Dendritic cell treated with granulocyte-macrophage colony-stimulating factor and Interleukin-4, amounts not matched to agents 40 ng/mL and 50 ng/mL, for 4 days (primary cell): ENCODE data around the gene BSG.
A peak's percentile ranks its signal among the peaks of the same experiment; 100 is the strongest.

Experiments used
- H3K27ac Mint-ChIP-seq: one replicate; pipeline ENCODE4 v1.8.0; 2022; ENCODE audit warnings: mild to moderate bottlenecking, mixed read lengths
- H3K27me3 Mint-ChIP-seq: one replicate; pipeline ENCODE4 v1.8.0; 2022; ENCODE audit warnings: mild to moderate bottlenecking, mixed read lengths
- H3K36me3 Mint-ChIP-seq: one replicate; pipeline ENCODE4 v1.8.0; 2022; ENCODE audit warnings: low read depth, mixed read lengths
- H3K4me1 Mint-ChIP-seq: one replicate; pipeline ENCODE4 v1.8.0; 2022; ENCODE audit warnings: low read depth, mixed read lengths
- H3K4me3 Mint-ChIP-seq: one replicate; pipeline ENCODE4 v1.8.0; 2022; ENCODE audit warnings: mild to moderate bottlenecking, moderate library complexity, mixed read lengths
- H3K9me3 Mint-ChIP-seq: one replicate; pipeline ENCODE4 v1.8.0; 2022; ENCODE audit warnings: mixed read lengths
- intact Hi-C: fragments of 100-400 bp; cut with micrococcal nuclease; formaldehyde crosslinking; loops from one replicate; pipeline ENCODE4 v1.15.0; 2022

The BSG gene

DNA sequence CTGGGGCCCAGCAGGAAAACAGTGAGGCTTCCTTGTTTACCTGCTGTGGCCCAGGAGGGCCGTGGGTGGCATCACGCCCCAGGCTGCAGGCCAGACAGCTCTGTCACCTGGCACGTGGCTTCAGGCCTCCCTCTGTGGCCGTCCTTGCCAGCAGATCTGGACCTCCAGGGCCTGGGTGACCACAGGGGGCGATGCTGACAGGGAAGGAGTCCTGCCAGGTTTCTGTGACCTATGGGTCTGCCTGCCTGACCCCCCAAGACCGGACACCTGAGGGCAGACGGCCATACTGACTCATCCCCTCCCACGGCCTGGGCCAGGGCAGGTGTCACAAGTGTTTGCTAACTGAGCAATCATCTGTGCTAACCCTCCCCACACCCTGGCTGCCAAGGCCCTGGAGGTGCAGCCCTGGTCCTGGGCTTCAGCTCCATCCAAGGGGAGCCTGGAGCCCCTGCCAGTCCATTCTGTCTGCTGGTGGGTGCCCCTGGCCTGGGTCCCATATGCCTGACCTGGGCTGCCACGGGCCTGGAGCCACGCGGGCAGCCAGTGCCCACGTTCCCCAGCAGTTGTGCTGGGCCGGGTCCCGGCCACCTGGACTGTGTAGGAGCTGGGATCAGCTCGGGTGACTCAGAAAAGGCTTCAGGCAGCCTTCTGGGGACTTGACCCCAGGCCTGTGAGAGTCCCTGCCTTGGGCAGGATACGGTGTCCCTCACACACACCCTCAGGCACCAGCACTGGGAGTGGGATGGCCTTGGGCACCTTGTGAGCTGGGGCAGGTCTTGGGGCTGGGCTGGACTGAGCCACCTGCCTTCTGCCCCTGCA lies 37.2 kb upstream of the BSG start:
- no peaks in the 10 kb centered on the region for H3K9me3 Mint-ChIP-seq
- H3K27ac Mint-ChIP-seq = peak overlapping the region; percentile 62
- intact Hi-C loops = no loop called here
- no peaks in the 10 kb centered on the region for H3K27me3 Mint-ChIP-seq
- H3K36me3 Mint-ChIP-seq = peaks cover 71% of the 10 kb centered on the region
- peaks cover 29% of the 10 kb centered on the region for H3K4me1 Mint-ChIP-seq
- H3K4me3 Mint-ChIP-seq = no peak overlapping the region

DNA sequence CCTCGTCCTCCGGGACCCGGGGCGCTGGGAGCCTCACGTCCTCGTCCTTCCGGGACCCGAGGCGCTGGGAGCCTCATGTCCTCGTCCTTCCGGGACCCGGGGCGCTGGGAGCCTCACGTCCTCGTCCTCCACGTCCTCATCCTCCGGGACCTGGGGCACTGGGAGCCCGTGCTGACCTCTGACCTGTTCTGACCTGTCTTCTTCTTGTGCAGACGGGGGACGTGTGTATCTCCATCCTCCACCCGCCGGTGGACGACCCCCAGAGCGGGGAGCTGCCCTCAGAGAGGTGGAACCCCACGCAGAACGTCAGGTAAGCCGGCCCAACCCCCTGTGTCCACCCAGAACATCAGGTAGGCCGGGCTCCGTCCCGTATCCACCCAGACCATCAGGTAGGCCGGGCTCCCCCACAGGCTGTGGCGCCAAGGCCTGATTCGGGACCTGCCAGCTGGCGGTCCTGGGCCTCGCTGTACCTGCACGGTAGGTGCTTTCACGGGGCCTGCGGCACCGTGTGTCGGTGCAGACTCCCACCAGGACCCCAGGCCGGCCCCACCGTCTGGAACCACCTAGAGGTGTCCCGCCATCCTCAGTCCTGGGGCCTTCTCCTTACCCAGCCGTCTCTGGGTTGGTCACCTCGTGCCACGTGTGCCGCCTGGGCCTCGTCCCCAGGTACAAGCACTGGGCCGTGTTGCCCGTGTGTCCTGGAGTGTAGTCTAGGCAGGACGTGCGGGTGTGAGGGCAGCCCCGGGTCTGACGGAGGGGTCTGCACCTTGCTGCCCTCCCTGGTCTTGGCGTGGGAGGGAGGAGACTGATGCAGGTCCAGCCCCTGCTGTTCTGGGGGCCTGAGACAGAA lies 36.1 kb upstream of the BSG start:
- Mint-ChIP-seq H3K27ac (no peak overlapping the region), H3K9me3 (no peaks in the 10 kb centered on the region), H3K4me3 (no peak overlapping the region), H3K4me1 (peaks cover 21% of the 10 kb centered on the region), H3K36me3 (peaks cover 78% of the 10 kb centered on the region), H3K27me3 (no peaks in the 10 kb centered on the region)
- intact Hi-C loops = no loop called here

DNA sequence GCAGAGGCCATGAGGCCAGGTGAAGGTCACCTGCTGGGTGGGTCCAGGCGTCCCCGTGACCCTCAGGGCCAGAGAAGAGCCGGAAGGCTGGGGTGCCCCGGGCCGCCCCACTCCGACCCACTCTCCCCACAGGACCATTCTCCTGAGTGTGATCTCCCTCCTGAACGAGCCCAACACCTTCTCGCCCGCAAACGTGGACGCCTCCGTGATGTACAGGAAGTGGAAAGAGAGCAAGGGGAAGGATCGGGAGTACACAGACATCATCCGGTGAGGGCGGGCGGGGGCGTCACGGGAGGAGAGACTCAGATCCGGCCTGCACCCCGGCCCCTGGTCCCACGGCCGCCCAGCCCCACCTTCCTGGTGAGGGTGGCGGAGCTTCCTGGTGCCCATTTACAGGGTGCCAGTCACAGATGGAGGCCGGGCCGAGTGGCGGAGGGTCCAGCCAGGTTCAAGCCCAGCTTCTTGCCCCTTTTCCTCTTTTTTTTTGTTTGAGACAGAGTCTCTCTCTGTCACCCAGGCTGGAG lies 35.5 kb upstream of the BSG start:
- H3K36me3 Mint-ChIP-seq = peaks cover 83% of the 10 kb centered on the region
- H3K4me1 Mint-ChIP-seq = peaks cover 21% of the 10 kb centered on the region
- no peaks in the 10 kb centered on the region for H3K27me3 Mint-ChIP-seq
- no peaks in the 10 kb centered on the region for H3K9me3 Mint-ChIP-seq
- intact Hi-C loops = no loop called here
- no peak overlapping the region for H3K27ac Mint-ChIP-seq
- no peak overlapping the region for H3K4me3 Mint-ChIP-seq

DNA sequence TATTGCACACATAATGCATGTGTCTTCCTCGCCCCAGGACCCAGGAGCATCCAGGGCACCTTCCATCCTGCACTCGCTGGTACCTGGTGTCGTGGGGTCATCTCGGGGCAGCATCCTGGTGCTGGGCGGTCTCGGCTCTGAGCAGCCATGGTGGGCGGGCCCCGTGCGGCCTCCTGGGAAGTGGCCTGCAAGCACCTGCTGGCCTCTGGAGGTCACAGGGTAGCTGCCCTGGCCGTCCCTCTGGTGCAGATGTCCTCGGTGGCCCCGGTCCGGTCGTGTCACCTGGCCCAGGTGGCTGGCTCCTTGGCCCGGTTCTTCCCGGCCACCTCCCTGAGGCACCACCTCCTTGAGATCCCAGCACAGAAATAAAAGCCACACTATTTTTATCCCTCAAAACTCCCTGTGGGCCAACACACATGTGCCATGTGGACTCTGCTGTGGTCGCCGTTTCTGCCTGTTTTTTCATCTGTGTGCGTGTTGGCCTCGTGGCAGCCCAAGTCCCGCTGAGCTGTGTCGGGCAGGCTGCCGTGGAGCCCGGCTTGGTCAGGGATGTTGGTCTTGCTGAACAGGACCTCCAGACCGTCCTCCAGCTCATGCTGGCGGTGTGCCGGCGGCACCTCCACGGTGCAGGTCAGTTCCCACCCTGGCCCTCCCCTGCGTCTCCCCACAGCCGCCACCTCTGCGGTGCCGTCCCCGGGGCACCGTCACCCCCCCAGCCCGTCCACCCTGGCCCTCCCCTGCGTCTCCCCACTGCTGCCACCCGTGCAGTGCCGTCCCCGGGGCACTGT lies 33.6 kb upstream of the BSG start:
- H3K4me1 Mint-ChIP-seq = peaks cover 18% of the 10 kb centered on the region
- peaks cover 4% of the 10 kb centered on the region for H3K27me3 Mint-ChIP-seq
- intact Hi-C loops = no loop called here
- no peak overlapping the region for H3K4me3 Mint-ChIP-seq
- H3K36me3 Mint-ChIP-seq = peaks cover 89% of the 10 kb centered on the region
- no peak overlapping the region for H3K27ac Mint-ChIP-seq
- H3K9me3 Mint-ChIP-seq = no peaks in the 10 kb centered on the region

DNA sequence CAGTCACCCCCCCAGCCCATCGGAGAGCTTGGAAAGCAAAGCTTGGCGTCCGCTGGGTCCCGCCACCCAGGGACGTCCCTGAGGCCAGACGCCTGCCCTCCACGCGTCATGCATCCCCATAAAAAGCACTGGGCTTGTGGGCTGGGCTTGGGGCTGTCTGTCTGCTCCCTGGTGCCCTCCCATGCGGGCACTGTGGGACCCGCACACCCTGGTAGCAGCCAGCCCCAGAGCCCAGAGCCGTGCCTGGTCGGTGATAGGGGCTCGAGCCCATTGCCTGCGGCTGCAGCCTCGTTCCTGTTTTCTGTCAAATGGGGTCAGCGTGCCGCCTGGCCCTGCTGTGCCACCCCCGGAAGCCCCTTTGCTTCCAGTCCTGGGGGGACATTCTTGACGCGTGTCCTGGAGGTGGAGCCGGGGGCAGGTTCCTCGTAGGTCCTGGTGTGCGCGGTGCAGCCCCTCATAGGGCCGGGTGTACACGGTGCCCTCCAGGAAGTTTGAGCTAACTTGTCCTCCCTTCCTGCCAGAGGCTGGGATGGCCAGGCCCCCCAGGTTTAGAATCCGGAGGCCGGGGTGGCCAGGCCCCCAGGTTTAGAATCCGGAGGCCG lies 32.9 kb upstream of the BSG start:
- Mint-ChIP-seq H3K9me3 (no peaks in the 10 kb centered on the region), H3K4me3 (no peak overlapping the region), H3K27ac (no peak overlapping the region), H3K27me3 (peaks cover 11% of the 10 kb centered on the region), H3K36me3 (peaks cover 83% of the 10 kb centered on the region), H3K4me1 (peaks cover 19% of the 10 kb centered on the region)
- intact Hi-C loops = no loop called here

DNA sequence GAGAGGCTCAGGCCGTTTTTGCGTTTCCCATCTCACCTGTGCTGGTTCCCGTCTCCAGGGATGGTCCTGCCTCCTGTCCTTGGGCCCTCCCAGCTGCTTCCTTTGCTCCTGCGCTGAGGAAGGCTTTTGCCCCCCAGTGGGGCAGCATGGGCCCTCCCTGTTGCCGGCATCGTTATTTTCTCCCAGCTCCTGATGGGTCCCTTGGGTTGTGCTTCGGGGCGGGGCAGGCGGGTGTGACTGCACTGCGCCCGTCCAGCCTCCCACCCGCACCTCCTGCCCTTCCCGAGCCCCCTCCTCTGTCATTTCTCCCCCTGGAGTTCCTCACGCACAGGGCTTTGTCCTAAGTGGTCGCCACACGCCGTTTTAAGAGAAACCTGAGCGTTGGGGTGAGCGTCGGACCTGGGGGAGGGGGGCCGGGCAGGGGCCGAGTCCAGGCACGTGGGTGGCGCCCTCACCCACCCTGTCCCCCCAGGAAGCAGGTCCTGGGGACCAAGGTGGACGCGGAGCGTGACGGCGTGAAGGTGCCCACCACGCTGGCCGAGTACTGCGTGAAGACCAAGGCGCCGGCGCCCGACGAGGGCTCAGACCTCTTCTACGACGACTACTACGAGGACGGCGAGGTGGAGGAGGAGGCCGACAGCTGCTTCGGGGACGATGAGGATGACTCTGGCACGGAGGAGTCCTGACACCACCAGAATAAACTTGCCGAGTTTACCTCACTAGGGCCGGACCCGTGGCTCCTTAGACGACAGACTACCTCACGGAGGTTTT lies 31.3 kb upstream of the BSG start:
- intact Hi-C loops = no loop called here
- Mint-ChIP-seq H3K27me3 (peaks cover 20% of the 10 kb centered on the region), H3K4me1 (peaks cover 14% of the 10 kb centered on the region), H3K9me3 (no peaks in the 10 kb centered on the region), H3K36me3 (peaks cover 68% of the 10 kb centered on the region), H3K27ac (no peak overlapping the region), H3K4me3 (no peak overlapping the region)

DNA sequence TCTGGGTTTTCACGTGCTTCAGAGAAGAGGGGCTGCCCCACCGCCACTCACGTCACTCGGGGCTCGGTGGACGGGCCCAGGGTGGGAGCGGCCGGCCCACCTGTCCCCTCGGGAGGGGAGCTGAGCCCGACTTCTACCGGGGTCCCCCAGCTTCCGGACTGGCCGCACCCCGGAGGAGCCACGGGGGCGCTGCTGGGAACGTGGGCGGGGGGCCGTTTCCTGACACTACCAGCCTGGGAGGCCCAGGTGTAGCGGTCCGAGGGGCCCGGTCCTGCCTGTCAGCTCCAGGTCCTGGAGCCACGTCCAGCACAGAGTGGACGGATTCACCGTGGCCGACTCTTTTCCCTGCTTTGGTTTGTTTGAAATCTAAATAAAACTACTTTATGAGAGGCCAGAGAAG lies 30.7 kb upstream of the BSG start:
- intact Hi-C loops = no loop called here
- no peak overlapping the region for H3K4me3 Mint-ChIP-seq
- H3K9me3 Mint-ChIP-seq = no peaks in the 10 kb centered on the region
- peaks cover 14% of the 10 kb centered on the region for H3K4me1 Mint-ChIP-seq
- H3K36me3 Mint-ChIP-seq = peaks cover 62% of the 10 kb centered on the region
- no peak overlapping the region for H3K27ac Mint-ChIP-seq
- H3K27me3 Mint-ChIP-seq = peaks cover 20% of the 10 kb centered on the region

DNA sequence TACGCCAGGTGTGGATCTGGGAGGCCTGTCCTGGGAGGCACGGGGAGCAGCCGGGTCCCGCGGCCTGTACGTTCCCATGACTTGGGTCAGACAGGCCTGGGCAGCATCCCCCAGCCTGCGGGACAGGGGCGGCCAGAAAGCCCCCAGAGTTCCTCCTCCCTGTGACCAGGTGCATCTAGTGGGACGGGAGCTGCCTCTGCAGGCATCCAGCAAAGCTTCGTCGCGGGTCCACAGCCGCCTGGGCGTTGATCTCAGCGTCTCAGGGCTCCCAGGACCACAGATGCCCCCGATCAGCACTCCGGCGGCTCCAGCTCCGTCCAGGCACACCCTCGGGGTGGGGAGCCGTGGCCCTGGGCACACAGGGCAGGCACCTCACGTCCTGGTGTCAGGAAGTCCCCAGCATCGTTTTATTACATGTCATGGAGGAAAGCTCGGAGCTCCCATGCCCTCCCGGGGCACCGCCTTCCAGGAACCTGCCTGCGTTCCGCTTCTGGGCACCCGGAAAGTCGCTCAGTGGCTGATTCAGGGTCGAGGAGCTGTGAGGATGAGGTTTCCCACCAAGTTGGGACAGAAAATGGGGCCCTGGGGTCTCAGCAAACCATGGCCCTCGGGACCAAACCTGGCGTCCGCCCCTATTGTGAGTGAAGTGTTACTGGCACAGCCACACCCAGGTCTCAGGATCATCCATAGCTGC lies 30.1 kb upstream of the BSG start:
- H3K9me3 Mint-ChIP-seq = no peaks in the 10 kb centered on the region
- H3K27me3 Mint-ChIP-seq = peaks cover 20% of the 10 kb centered on the region
- peaks cover 56% of the 10 kb centered on the region for H3K36me3 Mint-ChIP-seq
- intact Hi-C loops = no loop called here
- peaks cover 14% of the 10 kb centered on the region for H3K4me1 Mint-ChIP-seq
- no peak overlapping the region for H3K4me3 Mint-ChIP-seq
- no peak overlapping the region for H3K27ac Mint-ChIP-seq

DNA sequence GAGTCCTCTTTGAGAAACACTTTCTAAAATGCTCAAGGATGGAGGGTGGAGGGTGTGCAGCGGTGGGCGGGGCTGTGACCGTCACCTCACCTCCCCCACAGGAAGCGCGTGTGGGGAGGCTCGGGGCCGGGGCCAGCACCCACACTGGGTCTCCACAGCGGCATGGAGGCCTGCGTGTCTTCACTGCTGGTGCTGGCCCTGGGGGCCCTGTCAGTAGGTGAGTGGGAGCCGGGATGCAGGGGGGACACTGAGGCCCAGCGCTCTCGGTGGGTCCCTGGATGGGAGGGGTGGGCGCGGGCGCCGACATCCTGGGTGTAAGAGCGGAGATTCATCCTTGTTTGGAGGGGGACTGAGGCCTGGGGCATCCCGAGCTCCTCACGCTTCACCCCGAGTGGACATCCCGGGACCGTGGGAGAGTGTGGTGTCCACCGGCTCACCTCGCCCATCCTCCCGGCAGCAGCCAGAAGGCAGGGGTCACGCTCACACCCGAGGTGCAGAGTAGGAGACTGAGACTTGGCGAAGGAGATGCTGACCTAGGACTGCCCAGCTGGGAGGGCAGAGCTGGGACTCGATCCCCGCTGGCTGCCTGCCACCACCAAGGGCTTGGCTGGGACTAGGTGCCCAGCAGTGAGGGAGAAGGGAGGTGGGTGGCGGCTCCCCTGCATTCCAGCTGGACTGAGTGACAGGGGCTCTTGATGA lies 28.3 kb upstream of the BSG start, which contains the start of gene GZMM:
Gene GZMM, plus strand, starts transcription at position 144 of the 699 bp plus-strand sequence. Its CDS starts 19 bp downstream, at position 163.
- Mint-ChIP-seq H3K4me1 (peaks cover 14% of the 10 kb centered on the region), H3K27ac (no peak within 1 kb of the TSS), H3K36me3 (peaks cover 38% of the 10 kb centered on the region), H3K4me3 (no peak within 1 kb of the TSS), H3K9me3 (no peaks in the 10 kb centered on the region), H3K27me3 (peaks cover 29% of the 10 kb centered on the region)
- intact Hi-C loops = no loop called here

DNA sequence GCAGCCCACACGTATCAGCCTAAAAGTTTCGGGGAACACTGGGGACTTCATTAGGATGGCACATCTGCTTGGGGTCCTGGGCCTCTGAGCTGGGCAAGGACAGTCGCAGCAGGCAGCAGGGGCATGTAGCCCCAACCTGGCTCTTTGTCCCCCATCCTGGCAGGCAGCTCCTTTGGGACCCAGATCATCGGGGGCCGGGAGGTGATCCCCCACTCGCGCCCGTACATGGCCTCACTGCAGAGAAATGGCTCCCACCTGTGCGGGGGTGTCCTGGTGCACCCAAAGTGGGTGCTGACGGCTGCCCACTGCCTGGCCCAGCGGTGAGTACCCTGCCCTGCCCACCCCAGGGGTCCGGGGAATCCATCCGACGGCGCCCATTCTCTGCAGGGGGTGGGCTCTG lies 25.3 kb upstream of the BSG start:
- no peak overlapping the region for H3K4me3 Mint-ChIP-seq
- H3K27ac Mint-ChIP-seq = no peak overlapping the region
- peaks cover 24% of the 10 kb centered on the region for H3K4me1 Mint-ChIP-seq
- H3K36me3 Mint-ChIP-seq = peaks cover 14% of the 10 kb centered on the region
- intact Hi-C loops = no loop called here
- H3K9me3 Mint-ChIP-seq = no peaks in the 10 kb centered on the region
- peaks cover 35% of the 10 kb centered on the region for H3K27me3 Mint-ChIP-seq

DNA sequence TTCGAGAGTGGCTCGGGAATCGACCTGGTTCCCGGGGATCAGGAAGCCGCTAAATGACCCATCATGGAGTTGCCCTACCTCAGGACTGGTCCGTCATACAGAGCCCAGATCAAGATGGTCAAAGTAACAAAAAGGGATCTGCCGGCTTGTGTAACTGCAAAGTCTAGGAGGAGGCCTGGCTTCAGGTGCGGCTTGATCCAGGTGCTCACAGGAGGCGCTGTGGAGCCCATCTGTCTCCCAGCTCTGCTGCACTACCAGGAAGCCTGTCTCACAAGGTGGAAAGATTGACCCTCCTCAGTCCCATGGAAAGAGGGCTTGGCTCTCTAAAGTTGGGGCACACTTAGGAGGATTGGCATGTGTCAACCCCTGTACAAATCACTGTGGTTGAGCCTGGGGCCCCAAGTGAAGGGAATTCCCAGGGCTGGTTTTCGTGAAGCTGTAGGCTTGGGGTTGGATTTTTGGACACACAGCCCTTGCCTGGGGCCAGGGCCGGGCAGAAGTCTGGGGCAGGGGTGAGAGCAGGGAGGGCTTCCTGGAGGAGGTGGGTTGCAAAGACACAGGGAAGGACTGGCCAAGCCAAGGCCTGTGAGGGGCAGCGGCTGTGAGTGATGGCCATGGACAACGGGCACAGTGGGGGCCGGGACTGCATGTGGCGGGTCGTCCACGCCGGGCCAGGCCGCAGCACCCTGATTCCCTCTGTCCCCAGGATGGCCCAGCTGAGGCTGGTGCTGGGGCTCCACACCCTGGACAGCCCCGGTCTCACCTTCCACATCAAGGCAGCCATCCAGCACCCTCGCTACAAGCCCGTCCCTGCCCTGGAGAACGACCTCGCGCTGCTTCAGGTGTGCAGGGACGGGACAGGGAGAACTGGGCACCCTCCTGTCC lies 24.3 kb upstream of the BSG start:
- Mint-ChIP-seq H3K36me3 (peaks cover 4% of the 10 kb centered on the region), H3K27ac (no peak overlapping the region), H3K9me3 (no peaks in the 10 kb centered on the region), H3K4me3 (no peak overlapping the region), H3K4me1 (peaks cover 23% of the 10 kb centered on the region), H3K27me3 (peaks cover 35% of the 10 kb centered on the region)
- intact Hi-C loops = no loop called here
